NCI-H748 (cell line): ENCODE data around the gene UVRAG.

ENCODE experiments used
- DNase-seq: peaks from one replicate; lab custom pipeline; 2025; ENCODE audit not compliant: unreplicated experiment; lab: John Stamatoyannopoulos, UW

The UVRAG gene

DNA sequence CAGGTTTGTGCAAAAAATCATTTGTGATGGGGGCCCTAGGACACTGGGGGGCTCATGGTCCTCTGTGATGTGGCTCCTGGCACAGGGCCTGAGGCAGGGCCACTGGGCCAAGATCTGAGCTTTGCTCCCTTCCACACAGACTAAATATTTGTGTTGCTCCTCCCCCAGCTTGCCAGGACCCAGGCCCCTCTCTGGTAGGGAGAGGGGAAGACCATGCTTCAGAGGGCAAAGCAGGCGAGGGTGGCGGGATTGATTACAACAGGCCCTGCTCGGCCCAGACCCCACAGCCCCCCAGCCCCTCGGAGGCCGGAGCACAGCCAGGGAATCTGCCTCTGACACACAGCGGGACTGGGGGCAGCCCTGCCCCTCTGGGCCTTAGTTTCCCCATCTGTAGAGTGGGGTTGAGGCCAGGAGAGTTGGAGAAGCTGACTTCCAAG is 362.3 kb downstream of the UVRAG start:
- DNase-seq, result no peak

DNA sequence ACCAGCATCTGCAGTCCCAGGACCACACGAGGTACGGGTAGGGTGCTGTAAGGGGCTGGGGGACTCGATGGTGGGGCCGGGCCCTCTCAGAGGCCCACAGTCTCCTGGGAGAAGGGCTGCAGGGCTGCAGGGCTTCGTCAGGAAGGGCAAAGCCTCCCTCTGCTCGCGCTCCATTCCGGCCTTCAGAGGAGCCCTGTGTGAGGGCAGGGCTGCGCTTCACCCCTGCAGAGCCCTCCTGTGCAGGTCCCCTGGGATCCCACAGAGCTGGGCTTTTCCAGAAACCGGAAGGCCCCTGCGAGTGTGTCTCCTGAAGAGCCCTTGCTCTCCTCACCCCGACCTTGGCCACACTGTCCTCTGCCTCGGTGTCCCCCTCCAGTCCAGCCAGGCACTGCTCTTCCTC is 364.1 kb downstream of the UVRAG start:
- DNase-seq, result no peak

DNA sequence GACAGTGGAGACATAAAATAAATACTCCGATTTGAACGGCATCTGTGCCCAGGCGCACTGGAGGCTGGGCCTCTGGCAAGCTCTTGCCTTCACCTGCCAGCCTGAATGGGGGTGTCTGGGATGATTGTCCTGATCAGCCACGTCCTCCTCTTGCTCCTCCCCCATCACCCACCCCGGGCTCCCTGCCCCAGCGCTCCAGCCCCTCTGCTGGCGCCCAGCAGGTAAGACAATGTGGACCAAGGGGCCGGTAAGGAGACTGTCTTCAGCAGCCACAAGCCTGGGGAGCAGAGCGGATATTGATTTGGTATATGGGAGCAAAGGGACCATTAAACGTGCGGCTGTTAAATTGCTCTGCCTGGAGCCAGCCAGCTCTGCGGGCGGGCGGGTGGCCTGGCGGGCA is 366.4 kb downstream of the UVRAG start:
- DNase-seq, result no peak

DNA sequence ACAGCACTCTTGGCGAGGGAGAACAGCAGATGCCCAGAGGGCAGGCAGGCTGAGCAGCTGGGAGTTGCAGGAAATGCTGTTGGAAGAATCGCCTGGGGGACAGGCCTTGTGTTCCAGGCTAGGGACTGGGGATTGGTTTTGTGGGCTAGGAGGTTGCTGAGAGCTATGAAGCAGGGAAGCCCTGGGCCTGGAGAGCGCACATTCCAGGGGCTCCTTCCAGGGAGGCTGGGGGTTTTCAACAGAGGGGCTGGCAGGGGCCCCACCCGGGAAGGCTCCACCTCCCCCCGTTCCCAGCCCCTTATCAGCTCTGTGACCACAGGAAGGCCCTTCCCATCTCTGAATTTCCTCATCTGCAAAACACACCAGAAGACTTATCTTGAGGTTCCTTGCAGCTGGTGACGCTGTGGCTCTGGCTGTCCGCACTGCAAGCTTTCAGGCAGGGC is 369.6 kb downstream of the UVRAG start:
- no peak for DNase-seq

DNA sequence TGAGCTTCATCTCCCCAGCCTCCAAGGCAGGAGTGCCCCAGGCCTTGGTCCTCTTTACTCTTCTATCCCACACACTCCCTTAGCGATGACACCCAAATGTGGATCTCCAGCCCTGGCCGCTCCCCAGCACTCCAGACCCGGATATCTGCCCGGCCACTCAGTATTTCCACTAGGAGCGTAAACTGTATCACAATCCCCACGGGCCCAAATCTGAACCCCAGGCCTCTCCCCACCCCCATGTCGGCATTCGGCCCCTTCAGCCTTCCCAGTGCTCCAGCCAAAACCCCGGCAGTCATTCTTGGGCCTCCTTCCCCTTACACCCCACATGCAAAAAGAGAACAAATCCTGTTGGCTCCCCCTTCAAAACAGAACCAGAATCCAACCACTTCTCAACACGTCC is 370.5 kb downstream of the UVRAG start:
- DNase-seq, result no peak

DNA sequence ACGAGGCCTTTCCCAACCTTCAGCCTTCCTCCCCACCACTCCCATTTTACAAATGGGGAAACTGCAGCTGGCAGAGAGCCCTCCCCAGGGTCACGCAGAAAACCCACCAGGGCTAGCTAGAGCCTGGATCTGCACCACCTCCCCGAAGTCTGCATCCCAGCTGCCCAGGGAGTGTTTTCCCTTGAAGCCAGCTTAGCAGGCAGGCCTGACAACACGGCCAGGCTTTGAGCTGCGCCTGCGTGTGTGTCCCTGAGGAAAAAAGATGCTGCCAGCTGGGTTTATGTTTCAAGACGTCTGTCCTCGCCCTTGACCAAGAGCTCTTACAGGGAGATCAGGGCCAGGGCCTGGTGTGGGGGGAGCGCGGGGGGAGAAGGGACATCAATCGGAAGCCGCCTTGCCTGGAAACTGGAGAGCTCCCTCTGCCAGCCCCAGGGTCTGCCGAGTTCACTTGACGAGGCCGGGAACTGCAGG is 371.0 kb downstream of the UVRAG start:
- no peak for DNase-seq

DNA sequence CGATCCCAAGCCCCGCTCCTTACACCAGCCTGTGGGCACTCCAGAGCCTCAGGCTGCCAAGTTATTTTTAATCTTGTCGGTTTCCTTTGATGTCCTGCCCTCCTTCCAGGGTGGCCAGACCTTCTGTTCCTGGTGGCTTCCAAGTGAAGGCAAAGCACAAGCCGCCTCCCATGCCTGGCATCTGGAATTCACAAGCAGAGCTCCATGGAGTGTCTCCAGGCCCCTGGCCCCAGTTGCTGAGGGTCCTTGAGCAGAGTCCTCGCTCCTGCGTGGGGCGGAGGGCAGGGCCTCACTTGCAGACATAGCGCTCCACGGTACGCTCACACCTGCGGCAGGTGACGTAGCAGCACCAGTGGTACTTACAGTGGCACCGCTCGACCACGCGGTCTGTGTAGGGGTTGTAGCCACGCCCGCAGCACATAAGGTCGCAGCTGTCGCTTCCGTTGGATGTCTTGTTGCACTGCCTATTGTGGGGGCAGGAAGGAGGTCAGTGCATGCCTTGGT is 371.8 kb downstream of the UVRAG start:
- DNase-seq, result peak; percentile 22

DNA sequence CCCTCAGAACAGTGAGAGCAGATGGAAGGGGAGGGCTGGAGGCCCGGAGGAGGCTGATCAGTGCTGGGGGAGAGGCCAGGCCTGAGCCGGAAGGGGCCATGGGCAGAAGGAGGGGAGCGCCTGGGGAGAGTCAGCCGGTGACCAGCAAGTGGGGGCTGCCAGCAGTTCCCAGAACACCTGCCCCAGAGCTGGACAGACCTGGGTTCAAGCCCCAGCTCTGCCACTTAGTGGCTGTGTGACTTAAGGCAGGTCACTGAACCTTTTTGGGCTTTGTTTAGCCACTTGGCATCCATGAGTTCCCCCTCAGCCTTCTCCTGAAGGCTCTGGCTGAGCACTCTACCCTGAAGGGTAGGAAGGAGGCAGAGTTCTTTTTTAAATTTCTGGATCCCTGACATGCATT is 373.9 kb downstream of the UVRAG start:
- no peak for DNase-seq

DNA sequence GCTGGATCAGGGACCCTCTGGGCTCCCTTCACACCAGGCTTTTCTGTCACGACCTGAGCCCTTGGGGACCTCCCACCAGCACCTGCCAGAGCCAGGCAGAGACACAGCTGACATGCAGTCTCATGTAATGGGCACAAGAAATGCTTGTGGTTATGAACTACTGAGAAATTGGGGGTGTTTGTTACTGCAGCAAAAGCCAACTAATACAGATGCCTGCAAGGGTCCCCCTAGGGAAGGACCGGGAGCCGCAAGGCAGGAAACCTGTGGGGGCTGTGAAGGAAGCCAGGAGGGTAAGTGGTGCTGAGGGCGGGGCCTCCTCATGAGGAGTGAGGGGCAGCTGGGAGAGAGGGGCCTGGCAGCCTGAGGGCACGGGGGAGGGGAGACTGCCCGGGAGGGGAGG is 374.7 kb downstream of the UVRAG start:
- no peak for DNase-seq

DNA sequence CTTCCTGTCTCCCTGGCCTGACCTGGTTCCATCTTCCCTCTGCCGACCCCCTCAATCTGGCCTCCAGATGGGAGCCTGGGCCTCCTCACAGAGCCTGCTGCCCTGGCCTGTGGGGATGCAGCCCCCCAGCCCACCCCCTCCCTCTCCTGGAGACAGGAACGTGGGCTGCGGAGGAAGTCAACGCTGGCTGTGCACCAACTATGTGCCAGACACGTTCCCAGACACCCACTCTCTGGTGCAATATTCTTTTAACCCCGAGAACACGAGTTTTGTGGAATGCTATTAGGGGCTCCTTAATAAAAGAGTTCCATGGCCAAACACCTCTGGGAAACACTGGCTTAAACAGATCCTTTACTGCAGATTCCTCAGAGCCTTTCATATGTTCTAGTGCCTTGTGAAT is 375.4 kb downstream of the UVRAG start:
- no peak for DNase-seq
